ENCODE measurements around the gene NSMF.
A peak's percentile ranks its signal among the peaks of the same experiment; 100 is the strongest.

NSMF gene, protein sequence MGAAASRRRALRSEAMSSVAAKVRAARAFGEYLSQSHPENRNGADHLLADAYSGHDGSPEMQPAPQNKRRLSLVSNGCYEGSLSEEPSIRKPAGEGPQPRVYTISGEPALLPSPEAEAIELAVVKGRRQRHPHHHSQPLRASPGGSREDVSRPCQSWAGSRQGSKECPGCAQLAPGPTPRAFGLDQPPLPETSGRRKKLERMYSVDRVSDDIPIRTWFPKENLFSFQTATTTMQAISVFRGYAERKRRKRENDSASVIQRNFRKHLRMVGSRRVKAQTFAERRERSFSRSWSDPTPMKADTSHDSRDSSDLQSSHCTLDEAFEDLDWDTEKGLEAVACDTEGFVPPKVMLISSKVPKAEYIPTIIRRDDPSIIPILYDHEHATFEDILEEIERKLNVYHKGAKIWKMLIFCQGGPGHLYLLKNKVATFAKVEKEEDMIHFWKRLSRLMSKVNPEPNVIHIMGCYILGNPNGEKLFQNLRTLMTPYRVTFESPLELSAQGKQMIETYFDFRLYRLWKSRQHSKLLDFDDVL

DNA sequence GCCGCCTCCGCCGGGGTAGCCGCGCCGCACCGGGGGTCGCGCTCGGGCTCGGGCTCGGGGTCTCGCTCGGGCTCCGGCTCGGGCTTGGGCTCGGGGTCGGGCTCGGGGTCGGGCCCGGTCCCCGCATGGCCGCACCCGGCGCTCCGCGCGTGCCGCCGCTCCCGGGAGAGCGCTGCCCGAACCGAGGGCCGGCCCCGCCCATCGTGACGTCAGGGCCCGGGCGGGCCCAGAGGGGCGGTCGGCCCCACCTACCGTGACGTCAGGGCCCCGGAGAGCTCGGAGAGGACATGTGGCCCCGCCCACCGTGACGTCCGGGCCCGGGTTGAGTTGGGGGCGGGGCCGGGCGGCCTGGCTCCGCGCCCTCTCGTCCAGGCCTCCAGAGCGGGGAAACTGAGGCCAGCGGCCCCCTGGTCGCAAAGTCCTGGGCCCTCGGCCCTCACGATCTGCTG lies at the start of gene NSMF:
NSMF (minus strand) TSS at position 183 of the 449 bp plus-strand sequence. CDS start 232 bp downstream, outside the sequence.
- DNase-seq, result peak; percentile 76

DNA sequence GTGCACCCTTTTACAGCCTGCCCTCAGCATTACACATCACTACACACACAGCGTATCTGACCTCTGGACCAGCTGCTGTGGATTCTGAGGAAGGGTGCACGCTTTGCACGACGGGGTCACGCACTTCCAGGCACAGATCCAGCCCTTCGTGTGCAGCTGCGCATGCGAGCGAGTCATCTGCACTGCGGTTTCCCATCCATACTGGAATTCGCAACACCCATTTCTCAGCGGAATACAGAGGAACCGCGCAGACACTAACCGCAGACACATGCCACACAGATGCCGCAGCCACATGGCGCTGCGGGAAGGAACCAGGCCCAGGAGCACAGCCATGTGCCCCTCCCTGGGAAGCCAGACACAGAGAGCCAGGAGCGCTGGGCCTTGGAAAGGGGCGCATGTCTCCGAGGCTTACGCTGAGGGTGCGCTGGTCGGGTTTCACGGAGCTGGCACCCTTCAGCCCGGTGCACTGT lies 47.6 kb upstream of the NSMF start:
- no peak for DNase-seq

DNA sequence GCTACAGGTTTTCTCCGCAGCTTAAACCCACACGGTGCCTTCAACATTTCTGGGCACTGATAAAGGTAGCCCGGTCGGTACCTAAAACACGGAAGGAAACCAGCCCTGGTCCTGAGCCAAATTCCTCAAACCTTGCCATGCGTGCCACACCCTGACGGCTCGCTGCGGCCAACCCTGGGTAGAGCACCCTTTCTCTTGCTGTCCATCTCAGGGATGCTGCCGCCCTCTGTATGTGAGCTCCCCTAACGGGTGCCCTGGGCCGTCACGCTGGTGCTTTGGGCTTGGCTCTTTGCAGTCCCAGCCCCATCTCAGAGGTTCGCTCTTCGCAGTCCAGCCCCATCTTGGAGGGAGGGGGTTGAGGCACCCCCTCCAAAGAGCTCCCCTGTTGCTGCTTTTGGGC lies 47.1 kb upstream of the NSMF start:
- DNase-seq, result no peak

DNA sequence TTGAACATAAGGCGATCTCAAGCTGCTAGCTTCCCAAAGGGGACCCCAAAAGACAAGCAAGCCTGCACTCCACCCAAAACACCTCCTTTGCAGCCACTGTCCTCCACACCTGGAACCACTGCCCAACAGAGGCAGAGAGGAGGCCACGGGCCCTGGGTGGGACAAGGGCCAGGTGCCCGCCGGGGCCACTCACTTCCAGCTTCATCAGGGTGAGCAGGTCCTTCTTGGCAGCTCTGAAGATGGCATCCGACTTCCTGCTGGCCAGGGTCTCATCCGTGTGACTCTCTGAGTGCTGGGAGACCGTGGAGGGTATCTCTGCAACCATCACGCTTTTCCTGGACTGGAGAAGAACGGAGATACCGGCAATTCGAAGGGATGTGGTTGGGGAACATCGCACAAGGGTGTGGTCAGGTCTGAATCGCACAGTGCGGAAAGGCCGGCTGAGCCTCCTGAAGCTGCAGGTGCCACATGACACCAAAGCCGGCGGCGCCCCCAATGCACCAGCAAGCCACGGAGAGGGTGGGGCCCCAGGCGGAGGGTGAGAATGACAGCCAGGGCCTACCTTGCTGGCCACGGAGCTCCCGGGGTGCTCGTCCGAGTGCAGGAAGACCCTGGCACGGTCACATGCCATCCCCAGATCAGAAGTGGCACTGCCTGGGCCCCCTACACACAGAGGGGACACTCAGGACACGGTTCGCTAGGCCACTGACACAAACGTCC lies 46.4 kb upstream of the NSMF start:
- no peak for DNase-seq

DNA sequence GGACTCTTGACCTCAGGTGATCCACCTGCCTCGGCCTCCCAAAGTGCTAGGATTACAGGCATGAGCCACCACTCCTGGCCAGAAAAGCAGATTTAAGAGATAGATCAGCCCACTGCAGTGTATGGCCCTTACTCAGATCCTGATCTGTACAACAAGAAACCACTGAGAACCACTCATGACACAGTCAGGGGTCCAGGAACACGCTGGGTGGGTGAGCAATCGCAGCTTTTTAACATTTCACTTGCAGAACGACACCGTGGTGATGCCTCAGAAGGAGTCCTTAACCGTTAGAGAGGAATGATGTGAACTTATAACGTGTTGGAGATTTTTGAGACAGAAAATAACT lies 45.3 kb upstream of the NSMF start:
- no peak for DNase-seq

DNA sequence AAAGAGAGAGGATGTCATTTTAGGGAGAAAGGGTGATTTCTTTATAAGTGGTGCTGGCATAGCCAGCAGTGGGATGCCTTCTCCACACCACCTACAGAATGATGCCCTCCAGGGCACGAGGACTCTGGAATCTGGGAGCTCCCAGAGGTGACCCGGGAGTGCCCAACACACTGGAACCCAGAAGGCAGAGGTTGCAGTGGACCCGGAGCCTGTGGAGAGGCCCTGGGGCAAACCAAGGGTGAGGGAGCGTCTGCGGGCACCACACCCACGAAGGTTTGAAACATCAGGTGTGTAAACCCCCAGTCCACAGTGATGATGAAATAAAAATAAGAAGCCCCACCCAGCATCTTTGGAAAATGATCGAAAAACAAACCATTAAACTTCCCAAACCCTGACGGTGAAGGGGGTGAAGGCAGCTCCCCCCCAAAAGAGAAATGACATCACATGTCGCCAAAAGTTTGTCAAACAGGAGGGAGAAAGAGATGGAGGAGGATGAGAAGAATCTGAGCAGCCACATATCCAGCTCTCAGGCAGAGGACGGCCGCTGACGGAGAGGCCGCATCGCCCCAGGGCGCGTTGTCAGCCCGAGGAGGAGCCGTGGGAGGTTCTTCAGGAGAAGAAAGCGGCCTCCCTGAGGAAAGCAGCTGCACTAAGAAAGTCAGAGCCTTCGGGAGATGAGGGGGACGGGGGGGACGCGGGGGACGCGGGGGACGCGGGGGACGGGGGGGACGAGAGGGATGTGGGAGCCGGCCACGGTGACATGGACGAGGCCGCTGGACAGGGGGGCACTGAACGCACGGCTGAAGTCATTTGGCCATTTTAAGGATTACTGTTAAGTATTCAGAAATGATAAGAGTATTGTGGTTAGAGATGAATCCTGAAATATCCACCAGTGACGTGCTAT lies 43.1 kb upstream of the NSMF start:
- peak; percentile 14 for DNase-seq

DNA sequence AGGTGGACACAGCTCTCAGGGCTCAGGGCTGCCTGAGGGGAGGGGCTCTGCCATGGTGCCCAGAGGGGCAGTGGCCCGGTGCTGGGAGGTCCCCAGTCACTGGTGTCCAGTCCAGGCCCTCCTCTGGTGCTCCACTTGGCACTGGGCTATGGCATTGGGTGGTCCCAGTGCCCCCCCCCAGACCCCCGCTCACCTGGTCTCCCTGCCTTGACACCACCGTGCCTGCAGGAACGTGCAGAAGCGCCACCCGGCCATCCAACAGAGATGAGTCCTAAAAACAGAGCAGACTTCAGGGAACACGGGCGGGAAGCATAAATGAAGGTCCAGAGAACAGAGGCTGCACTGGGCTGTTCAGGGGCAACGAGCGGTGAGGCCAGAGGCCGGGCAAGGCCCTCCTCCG lies 42.3 kb upstream of the NSMF start:
- DNase-seq, result no peak

DNA sequence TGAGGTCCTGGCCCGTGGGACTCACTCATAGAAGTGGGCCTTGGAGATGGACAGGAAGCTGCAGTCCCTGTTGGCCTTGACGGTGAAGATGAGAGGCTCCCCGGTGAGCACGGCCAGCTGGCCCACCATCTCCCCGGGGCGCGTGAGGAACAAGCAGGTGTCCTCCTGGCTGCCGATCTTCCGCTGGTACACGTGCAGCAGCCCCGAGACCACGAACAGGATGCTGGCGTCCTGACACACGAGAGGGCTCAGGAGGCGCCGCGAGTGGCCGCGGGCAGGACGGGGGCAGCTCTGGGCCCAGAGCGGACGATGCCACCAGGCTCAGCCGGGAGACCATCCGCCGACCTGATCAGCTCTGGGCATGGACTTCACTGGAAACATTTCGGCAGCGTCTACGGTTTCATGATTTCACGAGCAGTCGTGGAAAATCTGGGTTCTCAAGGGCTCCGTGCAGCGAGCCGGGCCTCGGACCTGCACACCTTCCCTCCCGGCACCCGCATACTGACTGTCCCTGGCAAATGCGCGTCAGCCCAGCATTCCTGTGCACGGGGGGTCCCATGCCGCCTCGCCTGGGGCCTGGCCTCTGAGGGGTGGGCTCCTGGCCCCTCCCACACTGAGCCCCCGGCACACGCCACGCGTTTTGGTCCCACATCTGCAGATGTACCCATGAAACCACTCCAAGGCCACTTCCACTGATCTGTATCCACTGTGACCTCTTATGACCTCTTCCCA lies 41.7 kb upstream of the NSMF start:
- no peak for DNase-seq

DNA sequence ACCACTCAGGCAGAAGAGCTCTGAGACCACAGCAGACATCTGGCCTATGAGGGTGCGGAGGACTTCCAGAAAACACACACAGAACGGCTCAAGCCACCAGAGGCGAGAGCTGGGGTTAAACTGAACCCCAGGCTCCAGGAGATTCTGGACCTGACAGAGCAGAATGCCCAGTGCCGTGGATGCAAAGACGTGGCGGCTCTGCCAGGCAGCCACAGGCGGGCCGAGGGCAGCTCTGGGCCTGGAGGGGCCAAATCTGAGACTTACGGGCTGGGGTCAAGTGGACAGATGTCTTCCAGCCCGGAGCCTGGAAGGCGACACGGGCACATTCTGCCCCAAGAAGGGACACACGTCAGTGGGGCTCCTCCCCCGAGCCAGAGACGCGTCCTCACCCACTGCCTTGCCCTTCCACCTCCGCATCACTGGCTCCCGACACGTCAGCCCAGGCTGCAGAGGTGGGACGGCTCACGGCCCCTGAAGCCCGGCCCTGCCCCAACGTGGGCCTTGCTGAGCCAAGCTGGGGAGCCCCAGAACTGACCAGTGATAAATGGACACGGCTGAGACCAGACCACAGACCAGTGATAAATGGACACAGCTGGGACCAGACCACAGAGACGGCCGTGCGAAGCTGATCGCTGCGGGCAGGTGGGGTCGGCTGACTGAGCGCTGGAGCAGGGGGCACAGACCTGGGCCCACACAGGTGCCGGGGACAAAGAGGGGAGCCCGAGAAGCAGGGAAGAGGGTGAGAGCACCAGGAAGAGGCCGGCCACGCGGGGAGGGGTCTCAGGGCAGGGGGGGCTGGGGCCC lies 40.9 kb upstream of the NSMF start:
- DNase-seq, result no peak

DNA sequence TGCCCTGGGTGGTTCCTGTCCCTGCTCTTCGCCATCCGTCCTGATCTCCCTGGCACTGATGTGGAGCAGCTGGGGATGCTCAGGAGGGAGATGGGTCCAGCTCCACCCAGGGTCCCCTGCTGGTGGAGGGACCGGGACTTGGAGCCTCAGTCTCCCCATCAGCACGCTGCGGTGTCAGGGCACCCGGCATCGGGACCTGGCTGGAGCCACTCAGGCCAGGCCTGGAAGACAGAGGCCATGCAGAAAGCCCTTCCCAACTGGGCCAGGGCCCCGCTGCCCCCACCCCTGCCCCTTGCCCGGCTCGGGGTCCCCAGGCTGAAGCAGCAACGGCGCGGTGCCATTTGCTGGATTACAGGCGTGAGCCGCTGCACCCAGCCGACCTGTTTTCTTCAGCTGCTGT lies 40.3 kb upstream of the NSMF start:
- no peak for DNase-seq

DNA sequence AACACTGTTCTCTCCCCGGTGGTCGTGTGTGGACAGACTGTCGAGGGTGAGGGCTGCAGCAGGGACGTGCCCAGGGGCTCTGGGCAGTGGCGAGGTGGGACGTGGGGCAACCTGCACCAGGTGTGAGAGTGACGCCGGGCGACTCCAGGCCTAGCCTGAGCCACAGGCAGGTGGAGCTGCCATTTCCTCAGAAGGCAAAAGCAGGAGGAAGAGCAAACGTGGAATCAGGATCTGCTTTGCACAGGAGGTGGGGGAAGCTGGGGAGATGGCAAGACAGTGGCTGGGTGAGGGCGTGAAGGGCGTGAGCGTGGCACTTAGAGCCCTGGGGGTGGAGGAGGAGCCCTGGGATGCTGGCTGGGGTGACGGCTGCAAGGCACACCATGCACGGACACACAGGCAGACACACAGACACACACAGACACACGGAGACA lies 39.6 kb upstream of the NSMF start:
- DNase-seq, result no peak

DNA sequence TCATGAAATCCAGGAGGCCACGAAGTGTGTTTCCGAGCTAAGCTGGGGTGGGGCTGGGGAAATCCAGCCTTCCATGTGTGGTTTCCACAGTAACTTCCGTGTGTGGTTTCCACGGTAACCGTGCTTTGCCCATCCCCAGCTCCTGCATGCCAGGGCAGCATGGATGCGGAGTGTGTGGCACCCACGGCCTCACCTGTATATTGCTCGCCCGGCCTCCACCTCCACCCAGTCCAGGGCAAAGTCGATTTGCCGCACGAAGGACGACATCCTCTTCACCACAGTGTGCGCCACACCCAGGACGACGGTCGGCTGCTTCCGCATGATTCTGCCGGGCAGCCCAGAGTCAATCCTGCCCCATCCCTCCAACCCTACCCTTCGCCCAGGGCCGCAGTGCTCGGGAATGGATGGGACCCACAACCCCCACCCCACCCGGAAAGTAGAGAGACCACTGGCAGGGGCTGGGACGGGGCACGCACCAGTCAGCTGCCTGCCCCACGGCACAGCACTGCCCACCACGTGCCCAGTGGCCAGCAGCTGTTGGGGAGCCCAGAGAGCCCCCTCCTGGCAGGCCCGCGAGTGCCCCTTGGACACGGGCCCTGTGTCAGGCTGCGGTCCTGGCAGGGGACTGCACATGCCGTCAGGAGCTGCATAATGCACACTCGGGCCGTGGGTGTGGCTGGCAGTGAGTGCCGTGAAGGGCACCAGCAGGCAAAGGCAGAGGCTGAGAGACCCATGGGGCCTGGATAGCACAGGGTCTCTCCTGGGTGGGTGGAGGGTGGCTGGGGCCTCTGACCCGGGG lies 39.0 kb upstream of the NSMF start:
- no peak for DNase-seq

DNA sequence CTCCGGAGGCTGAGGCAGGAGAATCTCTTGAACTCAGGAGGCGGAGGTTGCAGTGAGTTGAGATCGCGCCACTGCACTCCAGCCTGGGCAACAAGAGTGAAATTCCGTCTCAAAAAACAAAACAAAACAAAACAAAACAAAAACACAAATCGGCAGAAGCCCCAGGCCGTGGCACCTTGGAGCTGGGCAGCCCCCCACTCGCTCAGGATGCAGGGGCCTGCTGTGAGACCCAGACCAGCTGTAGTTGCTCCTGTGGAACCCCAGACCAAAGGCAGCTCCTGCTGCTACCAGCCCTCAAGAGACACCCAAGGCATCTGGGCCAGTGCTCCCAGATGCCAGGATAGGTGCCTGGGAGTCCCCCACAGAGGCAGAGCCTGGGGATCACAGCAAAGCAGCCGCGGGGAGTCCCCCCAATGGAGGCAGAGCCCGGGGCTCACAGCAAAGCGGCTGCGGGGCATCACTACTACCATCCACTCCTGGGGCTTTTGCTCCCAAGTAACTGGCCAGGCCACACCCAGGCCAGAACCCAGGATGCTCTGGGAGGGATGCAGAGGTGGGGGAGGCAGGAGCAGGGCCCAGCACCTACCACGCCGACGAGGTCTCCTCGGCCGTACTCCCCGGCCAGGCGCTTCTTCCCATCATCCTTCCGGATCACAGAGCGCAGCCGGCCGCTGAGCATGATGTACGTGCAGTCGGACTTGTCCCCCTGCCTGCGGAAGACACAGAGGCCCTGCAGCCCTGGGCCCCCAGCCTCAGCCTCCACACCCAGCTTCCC lies 37.7 kb upstream of the NSMF start:
- no peak for DNase-seq

DNA sequence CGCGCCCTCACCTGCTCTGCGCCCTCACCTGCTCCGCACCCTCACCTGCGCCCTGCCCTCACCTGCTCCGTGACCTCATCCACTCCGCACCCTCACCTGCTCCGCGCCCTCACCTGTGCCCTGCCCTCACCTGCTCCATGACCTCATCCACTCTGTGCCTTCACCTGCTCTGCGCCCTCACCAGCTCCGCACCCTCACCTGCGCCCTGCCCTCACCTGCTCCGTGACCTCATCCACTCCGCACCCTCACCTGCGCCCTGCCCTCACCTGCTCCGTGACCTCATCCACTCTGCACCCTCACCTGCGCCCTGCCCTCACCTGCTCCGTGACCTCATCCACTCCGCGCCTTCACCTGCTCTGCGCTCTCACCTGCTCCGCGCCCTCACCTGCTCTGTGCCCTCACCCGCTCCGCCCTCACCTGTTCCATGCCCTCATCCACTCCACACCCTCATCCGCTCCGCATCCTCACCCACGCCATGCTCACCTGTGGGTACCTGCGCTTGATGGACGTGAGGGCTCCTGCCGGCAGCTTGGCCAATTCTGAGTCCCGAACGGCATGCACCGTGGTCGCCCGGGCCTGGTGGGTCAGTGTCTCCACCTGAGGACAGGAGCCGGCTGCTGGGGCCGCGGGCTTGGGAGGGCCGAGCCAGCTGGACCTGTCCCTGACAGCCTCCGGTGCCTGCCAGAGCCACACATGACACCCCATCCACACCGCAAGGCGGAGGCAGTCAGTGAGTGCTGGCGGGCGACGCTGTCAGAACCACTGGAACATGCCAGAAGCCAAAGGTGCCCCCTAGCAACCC lies 35.6 kb upstream of the NSMF start:
- DNase-seq, result no peak

DNA sequence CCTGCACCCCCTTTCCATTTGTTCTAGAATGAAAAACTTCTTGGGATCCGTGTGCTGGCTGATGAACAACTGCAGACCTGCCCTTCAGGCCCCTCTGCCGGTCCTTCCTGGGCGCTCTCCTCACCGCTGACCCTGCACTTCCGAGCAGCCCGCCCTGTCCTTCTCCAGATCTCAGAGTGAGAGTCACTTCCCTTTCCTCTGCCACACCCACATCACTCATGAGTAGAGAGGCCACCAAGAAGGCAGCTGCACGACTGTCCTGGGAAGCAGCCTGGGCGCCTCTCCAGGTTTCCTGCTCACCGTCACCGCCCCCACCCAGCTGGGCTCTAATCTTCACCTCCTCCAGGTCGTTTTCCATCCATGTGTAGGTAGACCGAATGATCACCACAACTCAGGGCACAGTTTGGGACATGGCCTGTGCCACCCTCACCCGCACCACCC lies 35.0 kb upstream of the NSMF start:
- DNase-seq, result no peak

DNA sequence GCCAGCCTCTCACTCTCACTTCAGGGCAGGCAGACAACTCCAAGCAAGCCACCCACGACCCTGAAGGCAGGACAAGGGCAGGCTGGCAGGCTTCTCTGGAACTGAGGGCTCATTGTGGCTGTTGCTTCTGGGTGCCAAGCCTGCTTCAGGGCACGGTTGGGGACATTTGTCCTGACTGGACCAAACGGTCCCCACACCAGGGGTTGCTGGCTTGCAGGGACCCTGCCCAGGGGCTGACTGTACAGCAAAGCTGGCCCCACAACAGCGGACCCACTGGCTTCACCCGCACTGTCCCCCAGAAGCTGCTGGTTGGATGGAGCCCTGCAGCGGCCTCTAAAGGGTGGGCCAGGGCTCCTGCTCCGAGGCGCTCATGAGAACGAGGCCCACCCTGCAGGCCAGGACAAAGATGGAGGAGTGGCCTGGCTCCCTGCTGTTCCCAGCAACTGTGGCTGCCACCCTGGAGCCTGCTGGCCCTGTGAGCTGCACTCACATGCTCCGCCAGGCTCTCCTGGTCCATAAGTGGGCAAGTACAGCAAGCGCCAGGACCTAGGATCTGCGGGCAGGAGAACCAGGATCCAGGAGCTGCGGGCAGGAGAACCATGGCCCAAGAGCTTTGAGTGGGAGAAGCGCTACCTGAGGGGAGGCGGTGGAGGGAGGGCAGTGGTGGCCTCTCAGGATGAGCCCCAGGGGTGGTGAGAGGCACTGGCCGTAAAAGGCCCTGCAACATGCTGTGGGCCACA lies 34.4 kb upstream of the NSMF start:
- no peak for DNase-seq

DNA sequence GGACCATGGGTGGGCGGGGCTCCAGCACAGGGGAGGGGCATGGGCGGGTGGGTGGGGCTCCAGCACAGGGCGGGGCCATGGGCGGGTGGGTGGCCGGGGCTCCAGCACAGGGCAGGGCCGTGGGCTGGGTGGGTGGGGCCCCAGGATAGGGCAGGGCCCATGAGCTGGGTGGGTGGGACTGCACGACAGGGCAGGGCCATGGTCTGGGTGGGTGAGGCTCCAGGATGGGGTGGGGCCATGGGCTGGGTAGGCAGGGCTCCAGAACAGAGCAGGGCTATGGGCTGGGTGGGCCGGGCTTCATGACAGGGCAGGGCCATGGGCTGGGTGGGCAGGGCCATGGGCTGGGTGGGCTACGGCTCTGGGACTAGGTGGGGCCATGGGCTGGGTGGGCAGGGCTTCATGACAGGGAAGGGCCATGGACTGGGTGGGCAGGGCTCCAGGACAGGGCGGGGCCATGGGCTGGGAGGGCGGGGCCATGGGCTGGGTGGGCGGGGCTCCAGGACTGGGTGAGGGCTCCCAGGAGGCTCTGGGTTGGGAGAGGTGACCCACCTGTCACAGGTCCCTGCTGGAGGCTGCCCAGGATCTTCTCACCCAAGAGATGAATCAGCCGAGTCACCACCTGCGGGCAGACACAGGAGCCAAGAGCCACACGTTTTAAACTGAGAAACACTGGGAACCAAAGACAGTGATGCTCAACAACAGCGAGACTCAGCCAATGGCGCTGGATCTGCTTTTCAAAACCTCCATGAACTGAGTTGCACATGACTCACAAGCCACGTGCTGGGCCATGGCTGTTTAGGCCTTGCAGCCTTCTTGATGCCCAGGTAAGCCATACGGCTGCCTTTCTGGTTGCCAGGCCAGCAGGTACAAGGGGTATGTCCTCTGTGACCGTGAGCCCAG lies 33.6 kb upstream of the NSMF start:
- no peak for DNase-seq
